Liver (tissue), 9 donors: ENCODE results near the gene MEGF6. TPM values are rescaled to one million over a fixed set of nuclear protein-coding genes. Genes with fewer than 3 reads are reported as not detected.

Experiments used
- DNase-seq: peaks from one replicate; pipeline ENCODE4 v3.0.0-alpha.2; 2017; ENCODE audit warnings: low spot score
- H3K27ac ChIP-seq, 2 donors: one replicate each; pipeline ENCODE4 v1.7.0; 2013; ENCODE audit warnings: inconsistent platforms in 2 of 2, low read length in 2 of 2, control low read depth in 1 of 2, low read depth in 1 of 2, mild to moderate bottlenecking in 1 of 2
- H3K27me3 ChIP-seq, 4 donors: one replicate each; pipeline versions ENCODE4 v1.6.1 to v1.7.0; 2013; ENCODE audit warnings: low read length in 3 of 4, inconsistent platforms in 1 of 4, mild to moderate bottlenecking in 1 of 4, moderate library complexity in 1 of 4; ENCODE audit not compliant: control insufficient read depth in 4 of 4, insufficient read depth in 4 of 4
- H3K36me3 ChIP-seq, 4 donors: one replicate each; pipeline versions ENCODE4 v1.6.1 to v1.7.0; 2013; ENCODE audit warnings: low read length in 3 of 4, mild to moderate bottlenecking in 3 of 4, low read depth in 1 of 4, moderate library complexity in 1 of 4; ENCODE audit not compliant: control insufficient read depth in 4 of 4, insufficient read depth in 3 of 4
- H3K4me1 ChIP-seq, 4 donors: one replicate each; pipeline versions ENCODE4 v1.6.1 to v1.7.0; 2013; ENCODE audit warnings: low read length in 3 of 4, mild to moderate bottlenecking in 3 of 4, moderate library complexity in 1 of 4; ENCODE audit not compliant: control insufficient read depth in 4 of 4, insufficient read depth in 4 of 4
- H3K4me3 ChIP-seq, 3 donors: one replicate each; pipeline versions ENCODE4 v1.6.1 to v1.7.0; 2013; ENCODE audit warnings: low read length in 3 of 3, control low read depth in 1 of 3, low read depth in 1 of 3, mild to moderate bottlenecking in 1 of 3
- H3K9ac ChIP-seq, 2 donors: one replicate each; pipeline ENCODE4 v1.7.0; 2013; ENCODE audit warnings: low read length in 2 of 2, mild to moderate bottlenecking in 2 of 2, moderate library complexity in 2 of 2, control low read depth in 1 of 2, low read depth in 1 of 2
- H3K9me3 ChIP-seq, 4 donors: one replicate each; pipeline versions ENCODE4 v1.6.1 to v1.7.0; 2013; ENCODE audit warnings: low read length in 3 of 4; ENCODE audit not compliant: control insufficient read depth in 4 of 4
- EGR1 ChIP-seq, 2 donors: IDR thresholded peaks; 2 replicates each; pipeline ENCODE4 v1.6.1; 2016 to 2018; ENCODE audit warnings: antibody characterized with exemption in 2 of 2, low read depth in 2 of 2
- FOXA1 ChIP-seq: IDR thresholded peaks from 2 replicates; pipeline ENCODE4 v1.6.1; 2016; ENCODE audit warnings: antibody characterized with exemption
- FOXA2 ChIP-seq: IDR thresholded peaks from 2 replicates; pipeline ENCODE4 v1.6.1; 2016; ENCODE audit warnings: antibody characterized with exemption
- GABPA ChIP-seq, 2 donors: IDR thresholded peaks in 1 of 2; conservative IDR thresholded peaks in 1 of 2; 2 replicates each; pipeline ENCODE4 v1.6.1; 2016; ENCODE audit warnings: antibody characterized with exemption in 2 of 2, mild to moderate bottlenecking in 1 of 2, moderate library complexity in 1 of 2
- HNF4A ChIP-seq, 2 donors: conservative IDR thresholded peaks; 2 replicates each; pipeline ENCODE4 v1.6.1; 2016; ENCODE audit warnings: antibody characterized with exemption in 2 of 2, mild to moderate bottlenecking in 2 of 2
- HNF4G ChIP-seq: IDR thresholded peaks from 2 replicates; pipeline ENCODE4 v1.6.1; 2016; ENCODE audit warnings: antibody characterized with exemption
- JUND ChIP-seq, 2 donors: IDR thresholded peaks; 2 replicates each; pipeline ENCODE4 v1.6.1; 2016; ENCODE audit warnings: antibody characterized with exemption in 2 of 2
- NR2F2 ChIP-seq: IDR thresholded peaks from 2 replicates; pipeline ENCODE4 v1.6.1; 2016; ENCODE audit warnings: antibody characterized with exemption
- RAD21 ChIP-seq, 2 donors: IDR thresholded peaks; 2 replicates each; pipeline ENCODE4 v1.6.1; 2016; ENCODE audit warnings: antibody characterized with exemption in 2 of 2, mild to moderate bottlenecking in 2 of 2
- RXRA ChIP-seq, 2 donors: IDR thresholded peaks; 2 replicates each; pipeline ENCODE4 v1.6.1; 2017 to 2018; ENCODE audit warnings: antibody characterized with exemption in 2 of 2, mild to moderate bottlenecking in 1 of 2
- SP1 ChIP-seq: IDR thresholded peaks from 2 replicates; pipeline ENCODE4 v1.6.1; 2018; ENCODE audit warnings: antibody characterized with exemption, mild to moderate bottlenecking
- YY1 ChIP-seq: IDR thresholded peaks from 2 replicates; pipeline ENCODE4 v1.6.1; 2016; ENCODE audit warnings: antibody characterized with exemption, mild to moderate bottlenecking
- WGBS: extraction: QIAGEN DNeasy Blood & Tissue Kit; methylation state at CpG from one replicate; pipeline ENCODE4 v1.1.7; 2013; 5-methylcytosine and 5-hydroxymethylcytosine counted together
- polyA plus RNA-seq, 2 donors: library from polyadenylated mRNA; stranded (reverse) in 1 of 2; unstranded in 1 of 2; fragments of 200-250 nt in 1 of 2; fragments of >200 nt in 1 of 2; fragmentation: Nextera tagmentation in 1 of 2; extraction: Ambion mirVana in 1 of 2; gene quantifications; one replicate each; pipeline versions ENCODE4 v1.2.1 to v1.2.3, GENCODE V29; 2013 to 2015
- total RNA-seq, 2 donors: library from RNA; depleted of rRNA; stranded (reverse); fragments of >200 nt; gene quantifications; one replicate each; pipeline ENCODE4 v1.2.3, GENCODE V29; 2014
- TF ChIP-seq, protein P1 (sequence below): IDR thresholded peaks from 2 replicates; pipeline ENCODE4 v1.6.1; 2016; ENCODE audit warnings: antibody characterized with exemption
- TF ChIP-seq, protein P2 (sequence below): IDR thresholded peaks from 2 replicates; pipeline ENCODE4 v1.6.1; 2016; ENCODE audit warnings: antibody characterized with exemption
- TF ChIP-seq, protein P3 (sequence below): fragments of 150-350 bp; IDR thresholded peaks from 2 replicates; pipeline ENCODE4 v1.5.1; 2017; ENCODE audit warnings: improper control_type of control experiment, low read depth, low read length; ENCODE audit not compliant: missing input control
- donor health status: healthy.
- donor health status: healthy.
- donor health status: healthy.
- donor health status: healthy.
- donor health status: healthy.

The MEGF6 gene
- total and polyA plus RNA-seq, 4 donors: 1.3 to 11.0 (median 4.0) TPM

DNA sequence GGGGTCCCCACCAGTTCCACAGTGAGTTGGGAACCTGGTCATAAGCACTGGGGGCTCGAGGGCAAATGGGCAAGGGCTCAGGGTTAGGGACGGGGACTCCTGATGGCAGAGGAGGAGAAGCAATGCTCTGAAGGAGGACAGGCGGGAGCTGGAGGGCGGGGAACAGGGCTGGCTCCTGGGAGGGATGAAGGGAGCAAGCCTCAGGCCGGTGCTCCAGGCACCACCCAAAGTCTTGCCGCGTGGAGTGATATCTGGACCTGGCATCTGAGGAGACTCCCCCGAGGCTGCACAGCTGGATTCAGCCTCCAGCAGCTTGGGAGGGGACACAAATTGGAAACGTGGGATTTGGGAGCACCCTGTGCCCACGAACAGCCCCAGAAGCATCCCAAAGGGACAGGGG is 11.0 kb downstream of the MEGF6 start:
- no peak overlapping the region for H3K27ac ChIP-seq
- peaks cover 0 to 7% (median 0%) of the 10 kb centered on the region in 4 donors for H3K4me1 ChIP-seq
- H3K4me3 ChIP-seq: no peak overlapping the region
- no peak overlapping the region for H3K9ac ChIP-seq
- TF ChIP-seq EGR1 (IDR thresholded peaks at IDR 0.05; ENCODE audit: low read depth in 2 of 2) (no peak), HNF4A (conservative IDR thresholded peaks at IDR 0.05) (no peak), JUND (IDR thresholded peaks at IDR 0.05) (no peak), GABPA (IDR thresholded peaks at IDR 0.05 in 1 of 2, conservative IDR thresholded peaks at IDR 0.05 in 1 of 2) (no peak), FOXA1 (no peak), RAD21 (IDR thresholded peaks at IDR 0.05) (no peak), YY1 (no peak), HNF4G (no peak), SP1 (no peak), RXRA (IDR thresholded peaks at IDR 0.05) (no peak), FOXA2 (no peak)
- TF ChIP-seq, protein P1, sequence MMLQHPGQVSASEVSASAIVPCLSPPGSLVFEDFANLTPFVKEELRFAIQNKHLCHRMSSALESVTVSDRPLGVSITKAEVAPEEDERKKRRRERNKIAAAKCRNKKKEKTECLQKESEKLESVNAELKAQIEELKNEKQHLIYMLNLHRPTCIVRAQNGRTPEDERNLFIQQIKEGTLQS: no peak
- TF ChIP-seq, protein P2, sequence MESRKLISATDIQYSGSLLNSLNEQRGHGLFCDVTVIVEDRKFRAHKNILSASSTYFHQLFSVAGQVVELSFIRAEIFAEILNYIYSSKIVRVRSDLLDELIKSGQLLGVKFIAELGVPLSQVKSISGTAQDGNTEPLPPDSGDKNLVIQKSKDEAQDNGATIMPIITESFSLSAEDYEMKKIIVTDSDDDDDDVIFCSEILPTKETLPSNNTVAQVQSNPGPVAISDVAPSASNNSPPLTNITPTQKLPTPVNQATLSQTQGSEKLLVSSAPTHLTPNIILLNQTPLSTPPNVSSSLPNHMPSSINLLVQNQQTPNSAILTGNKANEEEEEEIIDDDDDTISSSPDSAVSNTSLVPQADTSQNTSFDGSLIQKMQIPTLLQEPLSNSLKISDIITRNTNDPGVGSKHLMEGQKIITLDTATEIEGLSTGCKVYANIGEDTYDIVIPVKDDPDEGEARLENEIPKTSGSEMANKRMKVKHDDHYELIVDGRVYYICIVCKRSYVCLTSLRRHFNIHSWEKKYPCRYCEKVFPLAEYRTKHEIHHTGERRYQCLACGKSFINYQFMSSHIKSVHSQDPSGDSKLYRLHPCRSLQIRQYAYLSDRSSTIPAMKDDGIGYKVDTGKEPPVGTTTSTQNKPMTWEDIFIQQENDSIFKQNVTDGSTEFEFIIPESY: no peak
- TF ChIP-seq, protein P3, sequence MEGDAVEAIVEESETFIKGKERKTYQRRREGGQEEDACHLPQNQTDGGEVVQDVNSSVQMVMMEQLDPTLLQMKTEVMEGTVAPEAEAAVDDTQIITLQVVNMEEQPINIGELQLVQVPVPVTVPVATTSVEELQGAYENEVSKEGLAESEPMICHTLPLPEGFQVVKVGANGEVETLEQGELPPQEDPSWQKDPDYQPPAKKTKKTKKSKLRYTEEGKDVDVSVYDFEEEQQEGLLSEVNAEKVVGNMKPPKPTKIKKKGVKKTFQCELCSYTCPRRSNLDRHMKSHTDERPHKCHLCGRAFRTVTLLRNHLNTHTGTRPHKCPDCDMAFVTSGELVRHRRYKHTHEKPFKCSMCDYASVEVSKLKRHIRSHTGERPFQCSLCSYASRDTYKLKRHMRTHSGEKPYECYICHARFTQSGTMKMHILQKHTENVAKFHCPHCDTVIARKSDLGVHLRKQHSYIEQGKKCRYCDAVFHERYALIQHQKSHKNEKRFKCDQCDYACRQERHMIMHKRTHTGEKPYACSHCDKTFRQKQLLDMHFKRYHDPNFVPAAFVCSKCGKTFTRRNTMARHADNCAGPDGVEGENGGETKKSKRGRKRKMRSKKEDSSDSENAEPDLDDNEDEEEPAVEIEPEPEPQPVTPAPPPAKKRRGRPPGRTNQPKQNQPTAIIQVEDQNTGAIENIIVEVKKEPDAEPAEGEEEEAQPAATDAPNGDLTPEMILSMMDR: no peak
- no peaks in the 10 kb centered on the region for H3K9me3 ChIP-seq
- no peaks in the 10 kb centered on the region for H3K27me3 ChIP-seq
- DNase-seq: no peak
- peaks cover 0 to 1% (median 0%) of the 10 kb centered on the region in 4 donors for H3K36me3 ChIP-seq
- 82% methylated on average over 10 of the region's 10 CpGs for WGBS

DNA sequence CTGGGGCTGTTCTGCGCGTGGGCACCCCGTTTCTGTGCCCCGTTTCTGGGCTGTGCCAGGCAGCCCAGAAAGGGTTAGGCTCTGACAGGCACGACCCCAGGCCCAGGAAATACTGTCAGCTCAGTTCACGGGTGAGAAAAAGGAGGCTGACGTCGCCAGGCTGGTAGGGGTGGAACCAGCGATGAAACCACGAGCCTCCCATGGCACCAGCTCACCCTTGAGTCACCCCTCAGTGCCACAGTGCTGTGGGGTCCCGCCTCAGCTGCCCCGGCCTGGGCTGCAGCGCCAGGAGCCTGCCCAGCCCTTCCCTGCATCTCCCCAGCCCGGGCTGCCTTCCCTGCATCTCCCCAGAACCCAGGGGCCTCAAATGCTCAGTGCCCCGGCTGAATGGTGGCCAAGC is 11.5 kb downstream of the MEGF6 start:
- H3K9me3 ChIP-seq: no peaks in the 10 kb centered on the region
- no peak overlapping the region for H3K9ac ChIP-seq
- DNase-seq: no peak
- 82% methylated on average over 15 of the region's 15 CpGs for WGBS
- peaks cover 0 to 1% (median 0%) of the 10 kb centered on the region in 4 donors for H3K36me3 ChIP-seq
- H3K4me3 ChIP-seq: no peak overlapping the region
- no peak overlapping the region for H3K27ac ChIP-seq
- TF ChIP-seq HNF4G (no peak), NR2F2 (no peak), RAD21 (IDR thresholded peaks at IDR 0.05) (no peak), FOXA2 (no peak), GABPA (IDR thresholded peaks at IDR 0.05 in 1 of 2, conservative IDR thresholded peaks at IDR 0.05 in 1 of 2) (no peak), EGR1 (IDR thresholded peaks at IDR 0.05; ENCODE audit: low read depth in 2 of 2) (no peak), YY1 (no peak)
- TF ChIP-seq, protein P2: no peak
- H3K4me1 ChIP-seq: peaks cover 0 to 7% (median 0%) of the 10 kb centered on the region in 4 donors
- no peaks in the 10 kb centered on the region for H3K27me3 ChIP-seq
